ENCODE measurements around the gene CLDN5. TPM values are rescaled to one million over a fixed set of nuclear protein-coding genes. Genes with fewer than 3 reads are reported as not detected.
A peak's percentile ranks its signal among the peaks of the same experiment; 100 is the strongest.

The CLDN5 gene
- total and polyA plus RNA-seq, 10 donors = 18.1 to 167 (median 63.4) TPM

GRCh38 chr22:19479355-19480172 lies 44.6 kb downstream of the CLDN5 start, which contains the start of gene CDC45:
TSS of gene CDC45 (plus strand) at chr22:19479920. CDS start at chr22:19479969, 49 bp downstream.
- Histone ChIP-seq H3K4me3 (peak within 1 kb of the TSS; percentile 87 to 99 (median 97)), H3K9me3 (no peaks in the 10 kb centered on the region), H3K27me3 (replicated peaks in 1 of 7) (no peaks in the 10 kb centered on the region), H3K36me3 (peaks cover 0 to 32% (median 8%) of the 10 kb centered on the region in 6 donors), H3K27ac (peak within 1 kb of the TSS; percentile 97 to 99 (median 99)), H3K4me1 (peaks cover 14 to 56% (median 42%) of the 10 kb centered on the region in 6 donors)
- 0% methylated on average over 34 to 50 of the region's 50 CpGs for WGBS, 5 donors
- peak; percentile 97 for DNase-seq
- peak in 1 of 3 donors; percentile 13 for TF ChIP-seq POLR2A (IDR thresholded peaks at IDR 0.05)
- peak in 2 of 11 experiments; percentile 10 to 32 for TF ChIP-seq CTCF (IDR thresholded peaks at IDR 0.05 in 8 of 11, conservative IDR thresholded peaks at IDR 0.05 in 3 of 11)
- TF ChIP-seq POLR2AphosphoS5 (IDR thresholded peaks at IDR 0.05) = peak; percentile 16 to 49 (median 28)
- intact Hi-C loops (cut with DNase I; ENCODE audit: low total_unique reads) = loop anchor here (10.0 kb wide), 1 partner anchor 335 kb away; the partner anchor contains the start of gene ESS2

- peak; percentile 95 for DNase-seq
- 0% methylated on average over 18 to 42 of the region's 42 CpGs for WGBS, 5 donors
- peaks cover 14 to 58% (median 42%) of the 10 kb centered on the region in 6 donors for H3K4me1 ChIP-seq
- H3K27ac ChIP-seq = peak within 1 kb of the TSS; percentile 97 to 99 (median 99)
- H3K9me3 ChIP-seq = no peaks in the 10 kb centered on the region
- H3K36me3 ChIP-seq = peaks cover 0 to 32% (median 13%) of the 10 kb centered on the region in 6 donors
- TF ChIP-seq POLR2AphosphoS5 (IDR thresholded peaks at IDR 0.05) = peak; percentile 82 to 92 (median 86)
- TF ChIP-seq CTCF (IDR thresholded peaks at IDR 0.05 in 8 of 11, conservative IDR thresholded peaks at IDR 0.05 in 3 of 11) = no peak
- no peaks in the 10 kb centered on the region for H3K27me3 ChIP-seq (replicated peaks in 1 of 7)
- intact Hi-C loops (cut with DNase I; ENCODE audit: low total_unique reads) = loop anchor here (10.0 kb wide), 1 partner anchor 334 kb away; the partner anchor contains the start of gene ESS2
- H3K4me3 ChIP-seq = peak within 1 kb of the TSS; percentile 87 to 99 (median 97)
Measured at GRCh38 chr22:19478901-19479354, 45.3 kb downstream of the CLDN5 start, which contains the start of gene UFD1. TSS of gene UFD1 (minus strand) at chr22:19479193. CDS start at chr22:19479085, 108 bp downstream.

- TF ChIP-seq POLR2AphosphoS5 (IDR thresholded peaks at IDR 0.05) (no peak), CTCF (IDR thresholded peaks at IDR 0.05 in 8 of 11, conservative IDR thresholded peaks at IDR 0.05 in 3 of 11) (no peak), POLR2A (IDR thresholded peaks at IDR 0.05) (no peak)
- no peak for DNase-seq
- 2 to 4% (median 2%) methylated on average over 30 to 31 of the region's 31 CpGs for WGBS, 5 donors
- Histone ChIP-seq H3K27me3 (replicated peaks in 1 of 7) (no peaks in the 10 kb centered on the region), H3K36me3 (peaks cover 0 to 32% (median 19%) of the 10 kb centered on the region in 6 donors), H3K4me1 (peaks cover 14 to 58% (median 42%) of the 10 kb centered on the region in 6 donors), H3K9me3 (no peaks in the 10 kb centered on the region), H3K4me3 (peak overlapping the region; percentile 87 to 99 (median 97)), H3K27ac (peak overlapping the region; percentile 97 to 99 (median 99))
- intact Hi-C loops (cut with DNase I; ENCODE audit: low total_unique reads) = loop anchor here (10.0 kb wide), 1 partner anchor 333 kb away; the partner anchor contains the start of gene ESS2
Measured at GRCh38 chr22:19478045-19478900, 45.9 kb downstream of the CLDN5 start.
